HUES48 (cell line): Measurements from ENCODE around the gene CHIT1.

ENCODE experiments used
- H3K27ac ChIP-seq: one replicate; pipeline ENCODE4 v1.7.0; 2013; ENCODE audit warnings: low read depth, low read length, inconsistent platforms
- H3K27me3 ChIP-seq: 2 replicates; pipeline ENCODE4 v1.6.1; 2013; ENCODE audit warnings: mild to moderate bottlenecking, low read length; ENCODE audit not compliant: control insufficient read depth, insufficient read depth
- H3K36me3 ChIP-seq: 2 replicates; pipeline ENCODE4 v1.6.1; 2013; ENCODE audit warnings: low read length; ENCODE audit not compliant: control insufficient read depth, insufficient read depth
- H3K4me1 ChIP-seq: 2 replicates; pipeline ENCODE4 v1.6.1; 2013; ENCODE audit warnings: mild to moderate bottlenecking, low read length; ENCODE audit not compliant: control insufficient read depth, insufficient read depth
- H3K4me3 ChIP-seq: 2 replicates; pipeline ENCODE4 v1.5.1; 2013; ENCODE audit warnings: mild to moderate bottlenecking, low read depth, low read length
- H3K9ac ChIP-seq: 2 replicates; pipeline ENCODE4 v1.6.1; 2013; ENCODE audit warnings: mild to moderate bottlenecking, low read depth, low read length, moderate library complexity
- H3K9me3 ChIP-seq: 2 replicates; pipeline ENCODE4 v1.6.1; 2013; ENCODE audit warnings: low read length; ENCODE audit not compliant: control insufficient read depth, insufficient read depth

CHIT1 gene

DNA sequence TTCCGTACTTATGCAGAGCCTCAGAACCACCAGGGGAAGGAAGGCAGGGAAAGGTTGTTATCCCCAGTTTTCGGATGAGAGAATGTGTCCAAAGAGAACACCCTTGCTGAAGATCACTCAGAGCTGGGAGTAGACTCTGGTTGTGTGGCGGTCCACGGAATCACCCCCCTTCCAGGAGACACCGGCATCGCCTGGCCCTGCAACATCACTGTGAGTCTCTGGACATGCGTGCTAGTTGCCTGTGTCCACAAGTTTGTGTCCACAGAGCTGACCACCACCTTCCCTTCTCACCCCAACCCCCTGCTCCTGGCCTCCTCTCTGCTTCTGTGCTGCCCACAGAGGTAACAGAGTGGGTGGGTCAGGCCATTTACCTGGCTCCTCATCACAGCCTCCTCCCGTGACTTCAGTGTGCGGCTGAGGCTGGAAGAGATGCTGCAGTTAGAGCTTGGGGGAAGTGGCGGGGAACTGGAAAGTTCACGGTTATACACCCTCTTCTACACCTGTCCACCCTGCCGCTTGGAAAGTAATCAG is 61.2 kb downstream of the CHIT1 start:
- Histone ChIP-seq H3K27ac (no peak overlapping the region), H3K9ac (no peak overlapping the region), H3K27me3 (no peaks in the 10 kb centered on the region), H3K36me3 (no peaks in the 10 kb centered on the region), H3K4me3 (no peak overlapping the region), H3K9me3 (no peaks in the 10 kb centered on the region), H3K4me1 (no peaks in the 10 kb centered on the region)

DNA sequence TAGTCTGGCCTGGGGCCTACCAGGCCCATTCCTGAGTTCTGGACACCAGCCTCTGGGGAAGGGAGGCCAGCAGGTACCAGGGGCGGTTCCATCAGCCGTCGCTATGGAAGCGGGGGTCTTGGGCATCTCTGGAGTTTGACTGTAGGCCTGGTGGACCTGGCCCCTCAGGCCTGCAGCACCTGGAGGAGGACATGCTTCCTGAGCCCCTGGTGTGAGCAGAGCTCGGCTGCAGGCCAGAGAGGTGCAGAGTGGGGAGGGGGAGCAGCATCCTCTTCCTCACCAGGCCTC is 61.6 kb downstream of the CHIT1 start:
- Histone ChIP-seq H3K4me3 (no peak overlapping the region), H3K36me3 (no peaks in the 10 kb centered on the region), H3K9me3 (no peaks in the 10 kb centered on the region), H3K9ac (no peak overlapping the region), H3K27ac (no peak overlapping the region), H3K27me3 (no peaks in the 10 kb centered on the region), H3K4me1 (no peaks in the 10 kb centered on the region)

DNA sequence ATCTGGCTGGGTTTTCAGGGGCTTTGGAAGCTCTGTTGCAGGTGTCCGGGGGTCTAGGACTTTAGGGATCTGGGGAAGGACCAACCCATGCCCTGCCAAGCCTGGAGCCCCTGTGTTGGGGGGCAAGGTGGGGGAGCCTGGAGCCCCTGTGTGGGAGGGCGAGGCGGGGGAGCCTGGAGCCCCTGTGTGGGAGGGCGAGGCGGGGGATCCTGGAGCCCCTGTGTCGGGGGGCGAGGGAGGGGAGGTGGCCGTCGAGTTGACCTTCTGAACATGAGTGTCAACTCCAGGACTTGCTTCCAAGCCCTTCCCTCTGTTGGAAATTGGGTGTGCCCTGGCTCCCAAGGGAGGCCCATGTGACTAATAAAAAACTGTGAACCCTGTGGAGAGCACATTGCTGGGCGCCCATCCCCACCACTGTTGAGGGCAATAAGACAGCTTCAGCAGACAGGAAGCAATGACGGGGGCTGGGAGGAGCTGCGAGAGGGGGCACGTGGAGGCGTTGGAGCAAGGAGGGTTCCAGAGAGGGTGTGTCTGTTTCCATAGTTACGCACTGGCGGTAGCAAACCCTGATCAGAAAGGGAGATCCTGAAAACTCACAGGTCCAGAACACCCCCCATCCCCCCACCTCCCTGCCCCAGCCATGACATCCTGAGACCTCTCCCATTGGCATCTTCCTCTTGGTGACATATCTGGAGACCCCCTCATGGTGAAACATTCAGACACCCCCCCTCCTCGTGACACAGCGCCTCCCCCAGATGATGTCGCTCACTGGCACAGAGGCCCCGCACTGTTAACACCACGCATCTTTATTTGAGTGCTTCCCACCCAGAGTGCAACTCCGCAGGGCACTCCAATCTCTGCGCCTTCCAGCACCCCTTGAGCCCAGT is 62.2 kb downstream of the CHIT1 start:
- no peak overlapping the region for H3K27ac ChIP-seq
- no peaks in the 10 kb centered on the region for H3K36me3 ChIP-seq
- no peak overlapping the region for H3K4me3 ChIP-seq
- no peaks in the 10 kb centered on the region for H3K9me3 ChIP-seq
- H3K27me3 ChIP-seq: no peaks in the 10 kb centered on the region
- H3K9ac ChIP-seq: no peak overlapping the region
- no peaks in the 10 kb centered on the region for H3K4me1 ChIP-seq

DNA sequence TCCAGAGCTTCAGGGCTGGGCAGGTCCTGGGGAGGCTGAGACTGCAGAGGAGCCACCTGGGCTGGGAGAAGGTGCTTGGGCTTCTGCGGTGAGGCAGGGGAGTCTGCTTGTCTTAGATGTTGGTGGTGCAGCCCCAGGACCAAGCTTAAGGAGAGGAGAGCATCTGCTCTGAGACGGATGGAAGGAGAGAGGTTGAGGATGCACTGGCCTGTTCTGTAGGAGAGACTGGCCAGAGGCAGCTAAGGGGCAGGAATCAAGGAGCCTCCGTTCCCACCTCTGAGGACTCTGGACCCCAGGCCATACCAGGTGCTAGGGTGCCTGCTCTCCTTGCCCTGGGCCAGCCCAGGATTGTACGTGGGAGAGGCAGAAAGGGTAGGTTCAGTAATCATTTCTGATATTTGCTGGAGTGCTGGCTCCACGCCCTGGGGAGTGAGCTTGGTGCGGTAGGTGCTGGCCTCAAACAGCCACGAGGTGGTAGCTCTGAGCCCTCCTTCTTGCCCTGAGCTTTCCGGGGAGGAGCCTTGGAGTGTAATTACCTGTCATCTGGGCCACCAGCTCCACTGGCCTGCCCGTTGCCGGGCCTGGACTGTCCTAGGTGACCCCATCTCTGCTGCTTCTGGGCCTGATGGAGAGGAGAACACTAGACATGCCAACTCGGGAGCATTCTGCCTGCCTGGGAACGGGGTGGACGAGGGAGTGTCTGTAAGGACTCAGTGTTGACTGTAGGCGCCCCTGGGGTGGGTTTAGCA is 63.1 kb downstream of the CHIT1 start:
- Histone ChIP-seq H3K9ac (no peak overlapping the region), H3K4me3 (no peak overlapping the region), H3K9me3 (no peaks in the 10 kb centered on the region), H3K36me3 (no peaks in the 10 kb centered on the region), H3K27me3 (no peaks in the 10 kb centered on the region), H3K27ac (no peak overlapping the region), H3K4me1 (no peaks in the 10 kb centered on the region)
